ENCODE results near the gene ATP7B.
"Not testable (repeated sequence)": the region's sequence is repeated elsewhere in the genome, so short reads cannot be mapped to it uniquely, and the experiment has no call there.

ATP7B gene

DNA sequence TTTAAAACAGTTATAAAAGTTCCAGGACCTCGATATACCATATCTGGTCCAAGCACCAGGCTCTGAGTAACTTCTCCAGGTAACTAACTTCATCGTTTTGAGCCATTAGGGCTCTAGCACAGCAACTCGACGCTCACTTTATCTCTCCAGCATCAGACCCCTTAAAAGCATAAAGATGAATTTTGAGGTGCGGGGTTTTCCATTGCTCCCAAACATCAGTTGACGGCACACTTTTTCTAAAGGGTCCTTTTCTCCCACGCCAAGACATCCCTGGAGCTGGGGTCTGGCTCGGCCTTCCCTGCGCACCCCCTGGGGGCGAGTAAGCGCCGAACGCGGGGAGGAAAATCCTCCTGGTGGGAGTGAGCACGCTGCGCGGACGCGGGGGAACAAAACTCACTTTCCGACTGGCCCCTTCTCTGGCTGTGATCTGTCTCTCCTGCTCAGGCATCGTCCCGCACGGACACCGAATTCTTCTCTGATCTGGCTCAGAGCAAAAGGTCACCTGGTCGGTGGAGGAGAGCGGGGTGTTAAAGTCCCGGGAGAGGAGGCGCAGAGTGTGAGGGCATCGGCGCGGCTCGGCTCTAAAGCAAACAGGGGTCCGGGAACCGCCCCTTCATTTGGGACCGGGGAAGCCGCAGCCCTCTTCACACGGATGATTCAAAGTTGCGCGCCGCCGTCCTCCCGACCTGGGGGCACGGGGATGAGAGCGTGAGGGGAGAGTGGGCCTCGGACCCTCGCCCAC lies at the start of gene ATP7B:
ATP7B (minus strand) TSS at position 561 of the 742 bp plus-strand sequence; CDS start at position 448, 113 bp downstream.
- peaks cover 24% of the 10 kb centered on the region for H3K27me3 Mint-ChIP-seq
- peak; percentile 53 for DNase-seq
- H3K36me3 Mint-ChIP-seq (ENCODE audit: low read depth) = peaks cover 15% of the 10 kb centered on the region
- peak within 1 kb of the TSS; percentile 98 for H3K4me3 Mint-ChIP-seq
- peaks cover 25% of the 10 kb centered on the region for H3K4me1 Mint-ChIP-seq (ENCODE audit: low read depth)
- no peaks in the 10 kb centered on the region for H3K9me3 Mint-ChIP-seq
- H3K27ac Mint-ChIP-seq = peak within 1 kb of the TSS; percentile 95

DNA sequence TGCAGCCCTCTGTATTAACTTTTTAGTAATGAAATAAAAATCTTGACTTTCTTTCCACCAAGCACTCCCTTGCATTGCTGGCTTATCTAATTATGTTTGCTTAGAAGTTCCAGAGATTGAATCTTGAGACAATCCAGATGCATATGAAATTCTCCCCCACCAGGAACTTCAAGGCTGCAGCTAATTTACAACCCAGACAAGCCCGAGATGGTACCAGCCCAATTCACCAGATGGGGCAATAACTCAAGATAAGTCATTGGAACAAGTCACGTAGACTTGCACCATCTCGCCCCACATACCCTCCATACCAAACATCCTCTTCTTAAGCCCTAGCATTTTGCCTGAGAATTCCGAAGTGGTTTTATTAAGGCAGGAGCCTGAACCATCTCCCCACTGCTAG lies 42.2 kb upstream of the ATP7B start:
- Mint-ChIP-seq H3K9me3 (peaks cover 16% of the 10 kb centered on the region), H3K27ac (no peak overlapping the region), H3K4me3 (no peak overlapping the region), H3K27me3 (no peaks in the 10 kb centered on the region), H3K4me1 (ENCODE audit: low read depth) (no peaks in the 10 kb centered on the region), H3K36me3 (ENCODE audit: low read depth) (no peaks in the 10 kb centered on the region)
- no peak for DNase-seq

DNA sequence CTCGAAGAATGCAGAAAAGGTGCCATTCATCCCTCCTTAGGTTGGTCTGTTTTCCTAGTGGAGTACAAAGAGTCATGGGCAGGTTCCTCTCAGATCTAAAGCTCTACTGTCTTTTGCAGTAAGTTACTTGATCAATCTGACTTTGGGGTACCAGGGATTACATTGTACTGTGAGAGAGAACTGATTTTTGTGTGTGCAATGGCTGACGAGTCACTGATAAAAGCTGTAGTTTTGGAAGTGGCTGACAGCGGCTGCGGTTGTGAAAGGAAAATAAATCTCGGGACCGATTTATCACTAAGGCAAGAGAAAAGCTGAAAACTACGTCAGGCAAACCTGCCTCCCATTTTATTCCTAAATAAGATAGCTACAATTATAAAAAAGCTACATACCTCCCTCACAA lies 40.1 kb upstream of the ATP7B start:
- no peaks in the 10 kb centered on the region for H3K36me3 Mint-ChIP-seq (ENCODE audit: low read depth)
- DNase-seq = no peak
- no peaks in the 10 kb centered on the region for H3K4me1 Mint-ChIP-seq (ENCODE audit: low read depth)

DNA sequence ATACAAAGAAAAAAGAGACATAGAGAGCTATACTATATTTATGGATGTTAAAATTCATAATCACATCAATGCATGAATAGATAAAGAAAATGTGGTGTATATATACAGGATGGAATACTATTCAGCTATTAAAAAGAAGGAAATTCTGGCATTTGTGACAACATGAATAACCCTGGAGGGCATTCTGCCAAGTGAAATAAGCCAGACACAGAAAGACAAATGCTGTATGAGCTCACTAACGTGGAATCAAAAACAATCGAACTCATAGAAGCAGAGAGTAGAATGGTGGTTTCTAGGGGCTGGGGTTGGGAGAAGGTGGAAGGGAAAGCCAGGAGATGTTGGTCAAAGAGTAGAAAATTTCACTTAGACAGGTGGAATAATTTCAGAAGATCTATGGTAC lies 37.3 kb upstream of the ATP7B start:
- Mint-ChIP-seq H3K27me3 (no peaks in the 10 kb centered on the region), H3K27ac (no peak overlapping the region), H3K4me3 (no peak overlapping the region), H3K36me3 (ENCODE audit: low read depth) (peaks cover 4% of the 10 kb centered on the region), H3K9me3 (peaks cover 18% of the 10 kb centered on the region), H3K4me1 (ENCODE audit: low read depth) (no peaks in the 10 kb centered on the region)
- DNase-seq = no peak

More for the DNA sequence above, 40.1 kb upstream of the ATP7B start:
- Mint-ChIP-seq H3K27ac (no peak overlapping the region), H3K9me3 (peaks cover 17% of the 10 kb centered on the region), H3K4me3 (no peak overlapping the region), H3K27me3 (no peaks in the 10 kb centered on the region)

DNA sequence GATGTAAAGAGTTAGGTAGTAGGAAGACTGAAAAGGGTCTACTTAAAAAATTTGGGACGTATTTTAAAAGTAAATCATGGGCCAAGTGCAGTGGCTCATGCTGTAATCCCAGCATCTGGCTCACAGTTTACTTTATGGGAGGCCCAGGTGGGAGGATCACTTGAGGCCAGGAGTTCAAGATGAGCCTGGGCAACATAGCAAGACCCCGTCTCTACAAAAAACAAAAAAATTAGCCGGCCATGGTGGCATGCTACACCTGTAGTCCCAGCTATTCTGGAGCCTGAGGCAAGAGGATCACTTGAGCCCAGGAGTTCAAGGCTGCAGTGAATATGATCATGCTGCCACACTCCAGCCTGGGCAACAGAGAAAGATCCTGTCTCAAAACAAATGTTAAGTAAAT lies 36.2 kb upstream of the ATP7B start:
- Mint-ChIP-seq H3K4me3 (no peak overlapping the region), H3K27ac (no peak overlapping the region), H3K36me3 (ENCODE audit: low read depth) (peaks cover 4% of the 10 kb centered on the region), H3K4me1 (ENCODE audit: low read depth) (no peaks in the 10 kb centered on the region), H3K9me3 (peaks cover 18% of the 10 kb centered on the region), H3K27me3 (no peaks in the 10 kb centered on the region)
- no peak for DNase-seq

DNA sequence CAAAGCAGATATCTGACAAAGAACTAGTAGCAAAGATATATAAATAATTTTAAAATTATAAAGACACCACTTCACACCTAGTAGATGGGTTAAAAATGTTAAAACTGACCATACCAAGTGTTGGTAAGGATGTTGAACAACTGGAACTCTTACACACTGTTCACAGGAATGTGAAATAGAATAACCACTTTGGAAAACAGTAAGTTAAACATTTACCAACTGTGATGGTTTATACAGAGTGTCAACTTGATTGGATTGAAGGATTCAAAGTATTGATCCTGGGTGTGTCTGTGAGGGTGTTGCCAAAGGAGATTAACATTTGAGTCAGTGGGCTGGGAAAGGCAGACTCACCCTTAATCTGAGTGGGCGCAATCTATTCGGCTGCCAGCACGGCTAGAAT lies 32.4 kb upstream of the ATP7B start:
- H3K27me3 Mint-ChIP-seq = no peaks in the 10 kb centered on the region
- H3K4me3 Mint-ChIP-seq = no peak overlapping the region
- no peaks in the 10 kb centered on the region for H3K4me1 Mint-ChIP-seq (ENCODE audit: low read depth)
- peaks cover 11% of the 10 kb centered on the region for H3K9me3 Mint-ChIP-seq
- no peak overlapping the region for H3K27ac Mint-ChIP-seq
- H3K36me3 Mint-ChIP-seq (ENCODE audit: low read depth) = peaks cover 7% of the 10 kb centered on the region
- no peak for DNase-seq

DNA sequence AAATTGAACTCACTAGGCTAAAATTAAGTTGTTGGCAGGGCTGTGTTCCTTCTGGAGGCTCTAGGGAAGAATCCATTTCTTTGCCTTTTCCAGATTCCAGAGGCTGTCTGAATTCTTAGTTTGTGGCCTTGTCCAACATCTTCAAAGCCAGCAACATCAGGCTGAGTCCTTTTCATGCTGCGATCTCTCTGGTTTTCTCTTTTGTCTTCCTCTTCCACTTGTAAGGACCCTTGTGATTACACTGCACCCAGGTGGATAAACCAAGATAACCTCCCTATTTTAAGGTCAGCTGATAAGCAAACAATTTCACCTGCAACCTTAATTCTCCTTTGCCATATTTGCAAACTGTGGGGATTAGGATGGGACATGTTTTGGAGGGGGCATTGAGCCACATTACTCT lies 24.8 kb upstream of the ATP7B start:
- H3K27ac Mint-ChIP-seq = no peak overlapping the region
- peaks cover 3% of the 10 kb centered on the region for H3K4me1 Mint-ChIP-seq (ENCODE audit: low read depth)

DNA sequence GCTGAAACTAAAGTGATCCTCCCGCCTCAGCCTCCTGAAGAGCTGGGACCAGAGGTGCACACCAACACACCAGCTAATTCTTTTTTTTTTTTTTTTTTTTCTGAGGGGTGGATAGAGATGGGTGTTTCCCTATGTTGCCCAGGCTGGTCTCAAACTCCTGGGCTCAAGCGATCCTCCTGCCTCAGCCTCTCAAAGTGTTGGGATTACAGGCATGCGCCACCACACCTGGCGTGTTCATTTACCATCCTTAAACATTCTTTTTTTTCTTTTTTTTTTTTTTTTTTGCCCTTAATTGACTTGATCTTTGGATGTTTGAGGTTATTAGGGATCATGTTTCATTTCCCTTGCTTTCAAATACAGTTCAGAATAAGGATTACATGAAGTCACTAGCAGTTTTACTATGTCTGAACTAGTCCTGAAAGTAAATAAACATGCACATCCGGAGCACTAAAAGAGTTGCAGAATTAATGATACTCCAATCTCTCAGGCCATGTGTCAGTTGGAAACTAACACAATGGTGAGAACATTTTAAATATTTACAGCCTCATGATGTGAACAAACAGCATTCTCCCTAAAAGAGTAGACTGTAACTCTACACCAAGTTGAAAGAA lies 23.5 kb upstream of the ATP7B start:
- peaks cover 5% of the 10 kb centered on the region for H3K9me3 Mint-ChIP-seq
- H3K36me3 Mint-ChIP-seq (ENCODE audit: low read depth) = peaks cover 20% of the 10 kb centered on the region
- H3K4me3 Mint-ChIP-seq = no peak overlapping the region
- no peak overlapping the region for H3K27ac Mint-ChIP-seq
- peaks cover 5% of the 10 kb centered on the region for H3K4me1 Mint-ChIP-seq (ENCODE audit: low read depth)
- H3K27me3 Mint-ChIP-seq = no peaks in the 10 kb centered on the region
- DNase-seq = no peak

More for the DNA sequence above, 24.8 kb upstream of the ATP7B start:
- no peak overlapping the region for H3K4me3 Mint-ChIP-seq
- H3K27me3 Mint-ChIP-seq = no peaks in the 10 kb centered on the region
- H3K36me3 Mint-ChIP-seq (ENCODE audit: low read depth) = peaks cover 11% of the 10 kb centered on the region
- no peak for DNase-seq
- peaks cover 5% of the 10 kb centered on the region for H3K9me3 Mint-ChIP-seq

DNA sequence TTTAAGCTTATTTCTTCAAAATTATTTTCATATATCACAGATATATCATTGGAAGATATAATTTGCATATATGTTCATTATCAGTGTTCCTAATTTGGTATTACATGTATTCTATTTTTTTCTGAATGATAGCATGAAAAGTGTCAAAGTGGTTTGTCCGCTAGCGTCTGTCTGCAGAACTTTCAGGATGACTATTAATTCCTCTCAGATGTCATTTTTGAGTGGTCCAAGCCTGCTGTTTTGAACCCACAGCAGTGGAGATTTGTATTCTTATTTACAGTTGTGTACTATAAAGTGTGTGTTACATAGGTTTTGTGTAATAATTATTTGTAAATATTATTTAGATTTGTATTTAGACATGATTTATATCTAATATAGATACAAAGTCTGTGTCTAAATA lies 21.8 kb upstream of the ATP7B start:
- Mint-ChIP-seq H3K9me3 (peaks cover 17% of the 10 kb centered on the region), H3K4me3 (no peak overlapping the region), H3K27me3 (no peaks in the 10 kb centered on the region), H3K36me3 (ENCODE audit: low read depth) (peaks cover 37% of the 10 kb centered on the region), H3K4me1 (ENCODE audit: low read depth) (peaks cover 6% of the 10 kb centered on the region), H3K27ac (no peak overlapping the region)
- no peak for DNase-seq

DNA sequence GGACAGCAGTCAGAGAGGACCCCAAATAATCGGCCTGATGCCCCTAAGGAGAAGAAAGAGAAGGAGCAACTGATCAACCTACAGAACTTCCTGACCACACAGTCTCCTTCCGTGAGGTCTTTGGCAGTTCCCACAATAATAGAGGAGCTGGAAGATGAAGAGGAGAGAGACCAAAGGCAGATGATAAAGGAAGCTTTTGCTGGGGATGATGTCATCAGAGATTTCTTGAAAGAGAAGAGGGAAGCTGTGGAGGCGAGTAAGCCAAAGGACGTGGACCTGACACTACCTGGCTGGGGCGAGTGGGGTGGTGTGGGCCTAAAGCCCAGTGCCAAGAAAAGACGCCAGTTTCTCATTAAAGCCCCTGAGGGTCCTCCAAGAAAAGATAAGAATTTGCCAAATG lies 19.2 kb upstream of the ATP7B start:
- not testable (repeated sequence) for DNase-seq, H3K27me3 Mint-ChIP-seq, H3K27ac Mint-ChIP-seq, H3K4me3 Mint-ChIP-seq
- Mint-ChIP-seq H3K36me3 (ENCODE audit: low read depth) (peaks cover 64% of the 10 kb centered on the region), H3K4me1 (ENCODE audit: low read depth) (peaks cover 23% of the 10 kb centered on the region), H3K9me3 (peaks cover 28% of the 10 kb centered on the region)

DNA sequence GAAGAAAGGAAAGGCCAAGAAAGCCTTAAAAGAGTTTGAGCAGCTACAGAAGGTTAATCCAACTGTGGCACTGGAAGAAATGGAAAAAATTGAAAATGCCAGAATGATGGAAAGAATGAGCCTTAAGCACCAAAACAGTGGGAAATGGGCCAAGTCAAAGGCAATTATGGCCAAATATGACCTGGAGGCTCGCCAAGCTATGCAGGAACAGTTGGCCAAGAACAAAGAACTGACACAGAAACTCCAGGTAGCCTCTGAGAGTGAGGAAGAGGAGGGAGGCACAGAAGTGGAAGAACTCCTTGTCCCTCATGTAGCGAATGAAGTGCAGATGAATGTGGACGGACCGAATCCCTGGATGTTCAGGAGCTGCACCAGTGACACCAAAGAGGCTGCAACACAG lies 18.3 kb upstream of the ATP7B start:
- Mint-ChIP-seq H3K9me3 (peaks cover 28% of the 10 kb centered on the region), H3K36me3 (ENCODE audit: low read depth) (peaks cover 69% of the 10 kb centered on the region), H3K27ac (no peak overlapping the region), H3K4me3 (no peak overlapping the region), H3K4me1 (ENCODE audit: low read depth) (peaks cover 26% of the 10 kb centered on the region), H3K27me3 (no peaks in the 10 kb centered on the region)
- no peak for DNase-seq

DNA sequence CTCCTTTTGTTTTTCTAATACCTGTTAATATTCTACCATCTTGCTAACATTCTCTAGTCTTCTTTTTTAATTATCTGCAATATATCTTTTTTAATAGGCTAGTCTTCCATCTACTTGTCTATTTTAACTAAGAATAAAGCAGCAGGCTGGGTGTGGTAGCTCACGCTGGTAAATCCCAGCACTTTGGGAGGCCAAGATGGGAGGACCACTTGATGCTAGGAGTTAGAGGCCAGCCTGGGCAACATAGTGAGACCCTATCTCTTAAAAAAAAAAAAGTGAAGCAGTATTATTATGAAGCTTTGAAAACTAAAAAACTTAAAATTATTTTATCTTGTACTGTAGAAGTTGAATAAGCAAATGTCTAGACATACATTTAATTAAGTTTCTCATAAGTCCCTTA lies 16.6 kb upstream of the ATP7B start:
- no peak overlapping the region for H3K27ac Mint-ChIP-seq
- no peaks in the 10 kb centered on the region for H3K27me3 Mint-ChIP-seq
- H3K36me3 Mint-ChIP-seq (ENCODE audit: low read depth) = peaks cover 84% of the 10 kb centered on the region
- peaks cover 28% of the 10 kb centered on the region for H3K9me3 Mint-ChIP-seq
- no peak for DNase-seq
- no peak overlapping the region for H3K4me3 Mint-ChIP-seq
- peaks cover 29% of the 10 kb centered on the region for H3K4me1 Mint-ChIP-seq (ENCODE audit: low read depth)

DNA sequence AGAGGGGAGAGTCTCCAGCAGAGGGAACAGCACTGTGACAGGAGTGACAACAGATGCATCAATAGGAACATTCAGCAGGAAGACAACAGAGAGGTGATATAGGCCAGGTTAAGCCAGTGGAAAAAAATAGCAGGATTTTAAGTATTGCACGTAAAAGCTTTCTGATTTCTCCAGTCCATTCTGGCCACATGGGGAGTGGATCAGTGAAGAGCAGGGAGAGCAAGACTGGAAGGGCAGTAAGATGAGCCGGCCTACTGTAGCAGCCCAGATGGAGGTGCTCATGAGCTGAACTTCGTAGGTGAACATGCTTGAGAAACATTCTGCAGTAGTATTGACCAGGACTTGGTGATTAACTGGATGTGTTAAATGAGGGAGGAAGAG lies 15.0 kb upstream of the ATP7B start:
- Mint-ChIP-seq H3K4me3 (no peak overlapping the region), H3K36me3 (ENCODE audit: low read depth) (peaks cover 95% of the 10 kb centered on the region), H3K27me3 (no peaks in the 10 kb centered on the region), H3K27ac (no peak overlapping the region), H3K4me1 (ENCODE audit: low read depth) (peaks cover 27% of the 10 kb centered on the region), H3K9me3 (peaks cover 28% of the 10 kb centered on the region)
- no peak for DNase-seq

DNA sequence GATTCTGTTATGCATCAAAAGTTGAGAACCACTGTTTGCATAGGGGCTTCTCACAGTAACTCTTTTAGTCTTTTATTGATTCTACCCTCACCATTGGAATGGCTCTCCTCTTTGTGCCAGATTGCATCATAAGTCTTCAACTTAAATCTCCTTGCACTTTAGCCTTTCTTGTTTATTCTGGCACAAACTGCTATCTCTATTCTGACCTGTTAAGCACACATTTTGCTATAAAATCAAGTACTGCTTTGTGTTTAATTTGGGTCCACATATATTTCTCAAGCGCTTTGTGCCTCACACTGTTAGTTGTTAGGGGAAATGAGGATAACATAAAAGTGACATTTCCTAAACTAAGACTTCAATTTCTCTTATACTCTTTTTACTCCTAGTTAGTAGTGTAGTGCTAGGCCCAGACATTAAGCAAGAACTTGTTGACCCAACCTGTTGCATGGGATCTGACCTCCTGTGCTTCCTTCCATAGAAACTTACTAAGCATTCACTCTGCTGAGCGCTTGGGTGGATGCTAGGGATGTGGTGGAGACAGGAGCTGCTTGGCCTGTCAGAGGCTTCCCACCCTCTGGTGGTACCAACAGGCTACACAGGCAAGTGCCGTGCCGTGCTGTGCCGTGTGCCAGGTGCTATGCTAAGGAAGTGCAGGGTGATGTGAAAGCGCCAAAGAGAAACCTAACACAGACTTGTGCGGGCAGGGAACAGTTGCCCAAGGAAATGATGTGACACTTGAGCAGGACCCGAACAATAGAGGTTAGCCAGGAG lies 14.4 kb upstream of the ATP7B start:
- H3K9me3 Mint-ChIP-seq = peaks cover 24% of the 10 kb centered on the region
- no peak overlapping the region for H3K4me3 Mint-ChIP-seq
- H3K27me3 Mint-ChIP-seq = no peaks in the 10 kb centered on the region
- DNase-seq = no peak
- peaks cover 97% of the 10 kb centered on the region for H3K36me3 Mint-ChIP-seq (ENCODE audit: low read depth)
- peaks cover 27% of the 10 kb centered on the region for H3K4me1 Mint-ChIP-seq (ENCODE audit: low read depth)
- no peak overlapping the region for H3K27ac Mint-ChIP-seq

DNA sequence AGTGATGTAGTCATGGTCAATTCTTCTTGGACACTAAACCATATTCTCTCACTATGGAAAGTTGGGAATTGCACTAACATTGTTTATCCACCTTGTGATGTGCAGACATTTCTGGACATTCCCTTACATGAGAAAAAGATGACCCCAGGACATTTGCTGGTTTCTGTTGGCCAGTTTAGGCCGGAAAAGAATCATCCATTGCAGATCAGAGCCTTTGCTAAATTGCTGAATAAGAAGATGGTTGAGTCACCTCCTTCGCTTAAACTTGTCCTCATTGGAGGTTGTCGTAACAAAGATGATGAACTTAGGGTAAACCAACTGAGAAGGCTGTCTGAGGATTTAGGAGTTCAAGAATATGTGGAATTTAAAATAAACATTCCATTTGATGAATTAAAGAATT lies 13.2 kb upstream of the ATP7B start, which contains the start of gene UTP14C:
UTP14C (plus strand) TSS at position 211 of the 400 bp plus-strand sequence. CDS start 4,114 bp downstream, outside the sequence.
- Mint-ChIP-seq H3K9me3 (peaks cover 23% of the 10 kb centered on the region), H3K4me1 (ENCODE audit: low read depth) (peaks cover 28% of the 10 kb centered on the region), H3K36me3 (ENCODE audit: low read depth) (peaks cover 97% of the 10 kb centered on the region), H3K27ac (no peak within 1 kb of the TSS), H3K4me3 (no peak within 1 kb of the TSS), H3K27me3 (no peaks in the 10 kb centered on the region)
- DNase-seq = no peak

Measured in activated T-cell treated with anti-CD3 and anti-CD28 coated beads, Interleukin-2, amount 50 U/mL, for 24 hours (primary cell).